Stimulated activated CD8-positive, alpha-beta memory T cell treated with anti-CD3 and anti-CD28 coated beads, Interleukin-4, amount 100 ng/mL, for 48 hours (primary cell): Measurements from ENCODE around the gene MAMLD1.

Source experiments
- DNase-seq: peaks from one replicate; pipeline ENCODE4 v3.0.0-alpha.2; 2020

Gene MAMLD1

GRCh38 chrX:150463566-150463965, 100.4 kb downstream of the MAMLD1 start:
- DNase-seq, result no peak

- no peak for DNase-seq
Measured at GRCh38 chrX:150464001-150464400, 100.9 kb downstream of the MAMLD1 start.

GRCh38 chrX:150465326-150465725, 102.2 kb downstream of the MAMLD1 start:
- no peak for DNase-seq

GRCh38 chrX:150465881-150466775, 103.0 kb downstream of the MAMLD1 start:
- no peak for DNase-seq

GRCh38 chrX:150472306-150472705, 109.2 kb downstream of the MAMLD1 start:
- no peak for DNase-seq

GRCh38 chrX:150473371-150473770, 110.3 kb downstream of the MAMLD1 start:
- no peak for DNase-seq

GRCh38 chrX:150475461-150475860, 112.3 kb downstream of the MAMLD1 start:
- DNase-seq, result no peak

GRCh38 chrX:150476164-150476699, 113.1 kb downstream of the MAMLD1 start:
- DNase-seq, result no peak

- no peak for DNase-seq
Measured at GRCh38 chrX:150477371-150477770, 114.3 kb downstream of the MAMLD1 start.

- DNase-seq, result peak; percentile 30
Measured at GRCh38 chrX:150478496-150479492, 115.7 kb downstream of the MAMLD1 start.

GRCh38 chrX:150482537-150483206, 119.6 kb downstream of the MAMLD1 start:
- peak; percentile 59 for DNase-seq

- DNase-seq, result no peak
Measured at GRCh38 chrX:150483356-150483985, 120.4 kb downstream of the MAMLD1 start.

- peak; percentile 61 for DNase-seq
Measured at GRCh38 chrX:150486011-150486410, 122.9 kb downstream of the MAMLD1 start.

- DNase-seq, result no peak
Measured at GRCh38 chrX:150487369-150488094, 124.4 kb downstream of the MAMLD1 start.

GRCh38 chrX:150489359-150490015, 126.4 kb downstream of the MAMLD1 start:
- no peak for DNase-seq

- no peak for DNase-seq
Measured at GRCh38 chrX:150495496-150495895, 132.4 kb downstream of the MAMLD1 start.

- no peak for DNase-seq
Measured at GRCh38 chrX:150499240-150499639, 136.1 kb downstream of the MAMLD1 start.

- DNase-seq, result no peak
Measured at GRCh38 chrX:150502091-150502490, 139.0 kb downstream of the MAMLD1 start.

GRCh38 chrX:150502979-150503897, 140.1 kb downstream of the MAMLD1 start:
- no peak for DNase-seq

GRCh38 chrX:150503898-150504219, 140.7 kb downstream of the MAMLD1 start:
- no peak for DNase-seq
